OCI-M2 (cell line): ENCODE measurements around the gene ANAPC5.
"Not testable (repeated sequence)": the region's sequence is repeated elsewhere in the genome, so short reads cannot be mapped to it uniquely, and the experiment has no call there.

Source experiments
- DNase-seq: peaks from one replicate; lab custom pipeline; 2025; ENCODE audit not compliant: unreplicated experiment; lab: John Stamatoyannopoulos, UW

The ANAPC5 gene

DNA sequence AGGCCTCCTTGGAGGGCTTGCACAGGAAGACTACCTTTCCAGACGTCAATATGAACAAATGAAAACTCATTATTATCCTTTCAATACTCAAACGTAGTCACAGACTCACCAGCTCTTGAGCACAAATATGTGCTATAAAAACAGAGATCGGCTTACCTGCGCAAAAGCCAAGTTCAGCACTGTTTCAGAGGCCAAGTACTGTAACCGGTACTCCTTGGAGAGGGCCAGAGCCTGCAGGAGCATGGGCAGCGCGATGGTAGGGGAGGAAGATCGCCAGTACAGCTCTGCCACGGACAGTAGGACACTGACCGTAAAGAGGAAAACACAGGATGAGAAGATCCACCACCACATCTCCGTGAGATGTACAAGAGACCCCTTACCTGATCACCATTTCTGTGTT is 34.1 kb downstream of the ANAPC5 start:
- DNase-seq: no peak

DNA sequence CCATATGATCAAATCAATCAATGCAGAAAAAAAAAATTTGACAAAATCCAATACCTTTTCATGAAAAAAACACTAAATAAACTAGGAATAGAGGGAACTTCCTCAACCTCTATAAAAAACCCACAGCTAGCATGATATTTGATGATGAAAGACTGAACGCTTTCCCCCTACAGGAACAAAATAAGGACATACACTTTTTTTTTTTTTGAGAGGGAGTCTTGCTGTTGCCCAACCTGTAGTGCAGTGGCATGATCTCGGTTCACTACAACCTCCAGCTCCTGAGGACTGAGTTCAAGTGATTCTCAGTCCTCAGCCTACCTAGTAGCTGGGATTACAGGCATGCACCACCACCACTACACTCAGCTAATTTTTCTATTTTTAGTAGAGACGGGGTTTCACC is 37.8 kb downstream of the ANAPC5 start:
- DNase-seq: no peak

DNA sequence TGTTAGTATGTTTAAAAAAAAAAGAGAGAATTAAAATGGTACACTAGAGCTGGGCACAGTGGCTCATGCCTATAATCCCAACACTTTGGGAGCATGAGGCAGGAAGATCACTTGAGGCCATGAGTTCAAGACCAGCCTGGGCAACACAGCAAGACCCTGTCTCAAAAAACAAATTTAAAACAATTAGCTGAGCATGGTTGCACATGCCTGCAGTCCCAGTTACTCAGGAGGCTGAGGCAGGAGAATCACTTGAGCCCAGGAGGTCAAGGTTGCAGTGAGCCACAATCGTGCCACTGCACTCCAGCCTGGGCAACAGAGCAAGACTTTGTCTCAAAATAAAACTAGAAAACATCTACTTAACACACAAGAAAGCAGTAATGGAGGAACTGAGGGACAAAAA is 42.0 kb downstream of the ANAPC5 start:
- not testable (repeated sequence) for DNase-seq

DNA sequence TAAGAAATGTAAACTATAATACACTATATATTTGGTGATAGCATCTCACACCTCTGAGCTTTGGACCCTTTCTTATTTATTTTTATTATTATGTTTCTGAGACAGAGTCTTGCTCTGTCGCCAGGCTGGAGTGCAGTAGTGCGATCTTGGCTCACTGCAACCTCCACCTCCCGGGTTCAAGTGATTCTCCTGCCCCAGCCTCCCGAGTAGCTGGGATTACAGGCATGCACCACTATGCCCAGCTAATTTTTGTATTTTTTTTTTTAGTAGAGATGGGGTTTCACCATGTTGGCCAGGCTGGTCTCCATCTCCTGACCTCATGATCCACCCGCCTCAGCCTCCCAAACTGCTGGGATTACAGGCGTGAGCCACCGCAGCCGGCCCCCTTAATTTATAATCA is 44.8 kb downstream of the ANAPC5 start:
- not testable (repeated sequence) for DNase-seq

DNA sequence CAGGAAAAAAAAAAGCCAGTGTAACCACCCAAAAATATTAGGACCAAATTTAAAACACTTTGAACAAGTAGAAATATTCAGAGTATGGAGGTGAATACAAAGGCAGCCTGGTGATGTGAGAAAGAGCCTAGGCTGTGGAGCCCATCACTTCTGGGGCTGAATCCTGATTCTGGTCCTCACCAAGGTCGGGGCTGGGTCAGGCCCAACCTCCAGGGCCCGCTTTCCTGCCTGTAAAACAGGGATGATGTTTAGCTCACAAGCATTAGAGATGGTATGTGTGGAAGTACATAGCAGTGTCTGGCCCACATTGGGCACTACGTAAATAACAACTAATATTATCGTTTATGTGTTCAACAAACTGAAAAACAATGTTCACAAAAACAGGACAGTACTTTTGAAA is 47.9 kb downstream of the ANAPC5 start:
- no peak for DNase-seq

DNA sequence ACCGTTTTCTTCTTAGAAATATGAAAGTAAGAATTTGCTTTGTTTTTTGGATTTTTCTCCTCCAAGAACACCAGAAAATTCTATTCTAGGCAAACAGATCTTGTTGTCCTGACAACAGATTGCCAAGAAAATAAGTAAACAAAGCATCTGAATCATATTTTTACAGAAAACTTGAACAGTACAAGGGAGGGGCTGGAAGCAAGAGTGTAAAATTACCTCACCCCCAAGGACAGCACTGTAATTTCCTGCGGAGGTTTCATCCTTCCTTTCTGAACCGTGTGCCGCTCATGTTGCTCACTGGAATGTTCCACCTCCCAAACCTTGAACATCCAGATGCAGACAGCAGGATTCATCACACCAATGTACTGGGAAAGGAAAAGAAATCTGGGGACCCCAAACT is 50.3 kb downstream of the ANAPC5 start:
- DNase-seq: no peak

DNA sequence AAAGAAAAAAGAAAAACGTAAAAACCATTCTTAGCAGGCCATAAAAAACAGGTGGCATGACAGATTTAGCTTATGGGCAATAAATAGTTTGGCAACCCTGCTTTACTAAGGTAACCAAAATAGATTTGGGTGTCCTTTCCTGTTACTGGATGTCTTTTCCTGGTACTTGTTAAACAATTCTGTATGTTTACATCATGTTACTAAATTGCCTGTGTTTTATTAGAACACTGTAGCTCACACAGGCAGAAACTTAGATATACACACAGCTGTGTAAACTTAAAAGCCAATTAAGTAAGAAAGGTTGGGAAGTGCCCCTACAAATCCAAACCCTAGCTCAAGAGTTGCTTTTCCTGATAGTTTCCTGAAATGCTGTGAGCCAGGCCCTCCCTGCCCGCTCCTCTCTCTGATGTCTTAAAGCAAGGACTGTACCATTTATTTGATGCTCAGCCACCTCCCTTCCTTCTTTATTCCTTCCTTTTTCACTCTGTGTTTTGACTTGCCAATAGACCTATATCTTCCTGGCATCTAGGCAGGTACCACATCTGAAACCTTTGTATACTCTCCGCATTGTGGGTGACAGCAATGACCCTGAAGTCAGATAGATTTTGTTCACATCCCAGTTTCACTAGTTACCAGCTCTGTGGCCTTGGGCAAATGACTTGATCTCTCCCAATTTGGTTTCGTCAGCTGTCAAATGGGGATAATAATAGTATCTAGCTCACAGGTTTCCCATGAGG is 52.0 kb downstream of the ANAPC5 start:
- no peak for DNase-seq

DNA sequence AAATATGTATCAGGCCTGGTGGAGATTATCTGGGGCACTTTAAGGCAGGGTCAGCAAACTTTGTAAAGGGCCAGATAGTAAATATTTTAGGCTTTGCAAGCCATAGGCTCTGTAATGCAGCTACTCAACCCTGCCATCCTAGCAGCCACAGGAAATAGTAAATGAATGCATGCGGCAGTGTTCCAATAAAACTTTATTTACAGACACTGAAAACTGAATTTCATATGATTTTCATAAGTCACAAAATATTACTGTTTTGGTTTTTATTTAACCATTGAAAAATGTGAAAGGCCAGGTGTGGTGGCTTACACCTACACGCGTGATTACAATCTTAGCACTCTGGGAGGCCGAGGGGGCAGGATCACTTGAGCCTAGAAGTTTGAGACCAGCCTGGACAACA is 52.5 kb downstream of the ANAPC5 start:
- no peak for DNase-seq

DNA sequence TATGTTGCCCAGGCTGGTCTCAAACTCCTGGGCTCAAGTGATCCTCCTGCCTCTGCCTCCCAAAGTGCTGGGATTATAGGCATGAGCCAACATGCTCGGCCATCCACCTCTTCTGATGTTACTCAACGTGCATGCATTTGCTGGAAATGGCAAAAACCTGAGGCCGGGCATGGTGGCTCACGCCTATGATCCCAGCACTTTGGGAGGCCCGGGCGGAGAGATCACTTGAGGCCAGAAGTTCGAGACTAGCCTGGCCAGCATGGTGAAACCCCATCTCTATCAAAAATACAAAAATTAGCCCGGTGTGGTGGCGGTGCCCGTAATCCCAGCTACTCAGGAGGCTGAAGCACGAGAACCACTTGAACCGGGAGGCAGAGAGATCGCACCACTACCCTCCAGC is 53.8 kb downstream of the ANAPC5 start:
- DNase-seq: not testable (repeated sequence)

DNA sequence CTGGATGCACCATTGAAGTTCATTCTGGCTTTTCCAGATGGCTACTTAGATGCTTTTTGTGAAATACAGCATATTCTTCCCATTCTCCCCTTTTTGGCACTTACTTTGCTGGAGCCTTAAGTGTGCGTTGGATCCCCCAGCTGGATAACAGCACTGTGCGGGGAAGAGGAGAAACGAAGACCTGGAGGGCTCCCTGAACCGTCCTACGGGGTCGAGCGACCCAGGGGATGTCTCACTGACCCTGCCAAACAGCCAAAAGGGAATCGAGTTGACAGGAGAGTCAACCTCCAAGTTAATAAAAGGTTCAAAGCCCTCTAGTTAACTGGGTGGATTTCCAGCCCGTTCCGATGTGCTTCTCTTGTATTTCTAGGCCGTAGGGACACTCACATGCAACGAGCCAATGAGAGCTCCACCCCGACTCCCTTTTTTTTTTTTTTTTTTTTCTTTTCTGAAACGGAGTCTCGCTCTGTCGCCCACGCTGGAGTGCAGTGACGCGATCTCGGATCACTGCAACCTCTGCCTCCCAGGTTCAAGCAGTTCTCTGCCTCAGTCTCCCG is 54.7 kb downstream of the ANAPC5 start:
- no peak for DNase-seq

DNA sequence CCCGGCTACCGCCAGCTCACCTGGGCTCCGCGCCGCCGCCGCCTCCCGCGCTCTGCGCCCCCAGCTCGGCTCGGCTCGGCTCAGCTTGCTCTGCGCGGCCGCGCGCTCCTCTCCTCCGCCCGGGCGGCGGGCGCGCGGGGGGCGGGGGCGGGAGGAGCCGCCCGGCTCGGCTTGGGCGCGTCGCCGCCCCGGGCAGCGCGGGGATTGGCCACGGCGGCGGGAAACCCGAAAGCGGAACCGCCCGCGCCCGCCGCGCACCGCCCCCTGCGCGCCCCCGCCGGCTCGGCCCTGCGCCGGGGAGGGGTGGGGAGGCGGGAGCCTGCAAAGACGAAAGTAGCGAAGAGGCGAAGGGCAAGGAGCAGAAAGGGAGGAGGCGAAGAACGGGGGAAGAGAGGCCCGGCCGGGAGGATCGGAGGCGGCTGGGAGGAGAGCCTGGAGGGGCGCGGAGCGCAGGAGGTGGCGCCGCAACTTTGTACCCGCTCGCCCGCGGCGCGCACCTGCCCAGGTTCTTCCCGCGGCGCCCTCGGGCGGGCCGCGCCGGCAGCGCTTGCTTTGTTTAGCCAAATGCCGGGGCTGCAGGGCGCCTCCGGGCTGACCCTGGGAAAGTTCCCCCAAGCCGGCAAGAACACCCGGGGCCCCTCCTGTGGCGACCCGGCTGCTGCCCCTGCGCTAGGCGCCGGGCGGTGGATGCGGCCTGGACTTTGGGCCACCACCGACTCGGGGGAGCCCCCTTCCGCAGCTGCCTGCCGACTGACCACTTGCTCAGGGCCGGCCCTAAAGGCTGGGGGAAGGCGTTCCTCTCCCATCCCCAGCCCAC is 55.4 kb downstream of the ANAPC5 start, which contains the start of gene CAMKK2:
Gene CAMKK2 (minus strand): TSS at position 92 of the 817 bp plus-strand sequence. CDS start 22,183 bp downstream, outside the sequence.
- DNase-seq: no peak

DNA sequence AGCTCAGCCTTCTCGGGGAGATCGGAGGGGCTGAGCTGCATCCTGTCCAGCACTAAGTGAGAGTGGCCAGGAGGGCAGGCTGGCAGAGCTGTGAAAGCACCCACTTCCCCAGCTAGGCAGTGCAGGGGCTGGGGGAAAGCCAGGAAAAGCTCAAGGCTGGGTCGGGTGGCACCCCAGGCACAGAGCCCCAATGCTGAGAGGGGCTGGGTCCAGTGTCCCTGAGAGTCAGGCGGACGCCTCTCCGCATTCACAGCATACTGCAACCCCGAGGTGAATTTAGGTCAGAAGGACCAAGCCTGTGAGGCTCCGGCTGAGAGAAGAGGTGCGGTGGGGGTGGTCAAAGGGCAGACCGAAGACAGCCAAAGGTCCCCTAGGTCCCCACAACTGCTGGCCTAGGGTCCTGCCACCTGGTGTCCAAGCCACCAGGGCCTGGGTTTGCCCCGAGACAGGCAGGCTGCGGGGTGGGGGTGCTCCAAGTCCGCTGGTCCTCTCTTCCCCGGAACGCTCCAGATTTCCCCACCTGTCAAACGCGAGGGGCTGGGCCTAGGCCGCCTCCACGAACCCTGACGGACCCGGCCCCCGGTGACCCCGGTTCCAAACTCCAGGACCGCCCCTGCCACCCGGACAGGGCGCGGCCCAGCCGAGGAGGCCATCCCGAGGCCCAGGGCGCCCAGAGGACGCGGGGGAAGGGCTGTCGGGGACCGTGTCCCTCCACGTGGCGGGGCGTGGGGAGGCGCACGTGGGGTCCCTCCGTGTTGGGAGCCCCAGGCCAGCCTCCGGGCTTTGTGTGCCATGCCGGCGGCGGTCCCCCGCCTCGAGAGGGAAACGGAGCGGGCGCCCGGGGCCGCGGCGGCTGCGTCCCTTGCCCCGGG is 56.2 kb downstream of the ANAPC5 start:
- no peak for DNase-seq

DNA sequence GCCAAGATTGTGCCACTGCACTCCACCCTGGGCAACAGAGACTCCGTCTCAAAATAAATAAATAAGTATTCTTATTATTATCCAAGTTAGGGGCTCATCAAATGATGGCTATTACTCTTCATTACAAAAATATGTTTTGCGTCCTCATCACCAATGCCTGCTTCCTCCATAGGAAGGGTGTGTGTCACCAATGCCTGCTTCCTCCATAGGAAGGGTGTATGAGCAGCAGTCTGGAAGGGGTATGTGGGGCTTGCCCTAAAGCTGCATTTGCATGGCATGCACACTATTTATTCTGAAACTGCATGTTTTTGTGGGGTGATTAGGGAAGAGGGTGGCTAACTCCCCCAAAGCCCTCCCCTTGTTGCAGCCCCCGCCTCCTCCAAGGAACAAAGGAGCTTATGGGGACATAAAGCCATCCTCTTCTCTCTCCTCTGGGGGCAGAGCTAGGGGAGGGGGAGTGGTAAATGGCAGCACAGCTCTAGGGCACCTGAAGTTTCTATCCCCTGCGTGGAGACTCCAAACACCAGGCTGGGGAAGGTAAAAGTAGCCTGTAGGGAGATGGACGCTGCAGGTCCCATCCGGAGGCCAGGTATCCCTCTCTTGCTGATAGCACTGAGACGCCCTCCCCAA is 57.0 kb downstream of the ANAPC5 start:
- no peak for DNase-seq

DNA sequence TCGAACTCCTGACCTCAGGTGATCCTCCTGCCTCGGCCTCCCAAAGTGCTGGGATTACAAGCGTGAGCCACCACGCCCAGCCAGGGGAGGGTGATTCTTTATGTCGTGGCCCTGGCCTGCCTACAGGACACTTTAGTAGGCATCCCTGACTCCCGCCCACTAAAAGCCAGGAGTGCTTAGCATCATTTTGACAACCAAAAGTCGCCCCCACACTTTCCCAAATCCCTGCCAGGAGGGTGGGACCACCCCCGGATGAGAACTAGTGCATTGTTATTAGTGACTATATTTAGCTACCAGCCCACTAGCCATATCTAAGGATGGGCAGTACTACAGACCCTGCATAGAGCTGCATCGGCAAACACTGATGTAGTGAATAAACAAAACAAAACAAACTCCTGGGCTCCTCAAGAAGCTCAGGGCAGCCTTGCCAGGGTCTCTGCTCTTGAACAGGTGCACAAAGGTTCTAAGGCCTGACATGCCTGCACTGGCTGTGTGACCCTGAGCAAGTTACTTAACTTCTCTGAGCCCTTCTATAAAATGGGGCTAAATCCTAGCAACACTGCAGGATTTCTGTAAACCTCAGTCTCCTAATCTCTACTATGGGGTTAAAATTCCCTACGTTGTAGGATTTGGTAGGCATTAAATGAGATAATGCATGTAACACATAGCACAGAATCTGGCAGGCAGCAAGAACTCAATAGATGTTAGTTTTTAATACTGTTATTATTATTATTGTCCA is 57.9 kb downstream of the ANAPC5 start:
- no peak for DNase-seq

DNA sequence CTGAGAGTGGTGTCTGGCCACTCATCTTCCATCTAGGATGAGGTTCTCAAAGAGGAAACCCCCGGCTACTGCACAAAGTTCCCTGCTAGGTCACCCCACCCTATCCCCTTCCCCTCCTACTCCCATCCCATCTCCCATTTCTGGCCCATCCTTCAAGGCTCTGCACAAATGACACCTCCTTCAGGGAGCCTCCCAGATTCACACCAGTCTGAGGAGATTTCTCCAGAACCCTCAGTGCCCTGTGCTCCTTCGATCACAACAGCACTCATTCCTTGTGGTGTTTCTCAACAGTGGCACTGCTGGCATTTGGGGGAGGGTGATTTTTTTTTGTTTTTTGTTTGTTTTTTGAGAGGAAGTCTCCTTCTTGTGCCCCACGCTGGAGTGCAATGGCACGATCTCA is 58.6 kb downstream of the ANAPC5 start:
- DNase-seq: no peak

DNA sequence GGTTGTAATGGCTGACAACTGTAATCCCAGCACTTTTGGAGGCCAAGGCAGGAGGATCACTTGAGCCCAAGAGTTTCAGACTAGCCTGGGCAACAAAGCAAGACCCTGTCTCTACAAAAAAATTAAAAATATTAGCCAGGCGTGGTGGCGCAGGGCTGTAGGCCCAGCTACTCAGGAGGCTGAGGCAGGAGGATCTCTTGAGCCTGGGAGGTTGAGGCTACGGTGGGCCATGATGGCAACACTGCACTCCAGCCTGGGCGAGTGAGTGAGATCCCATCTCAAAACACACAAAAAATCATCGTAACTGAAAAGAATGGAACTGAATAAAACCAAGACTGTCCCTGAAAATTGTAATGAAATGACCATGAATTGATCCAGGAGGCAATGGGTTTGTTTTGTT is 61.8 kb downstream of the ANAPC5 start:
- no peak for DNase-seq

DNA sequence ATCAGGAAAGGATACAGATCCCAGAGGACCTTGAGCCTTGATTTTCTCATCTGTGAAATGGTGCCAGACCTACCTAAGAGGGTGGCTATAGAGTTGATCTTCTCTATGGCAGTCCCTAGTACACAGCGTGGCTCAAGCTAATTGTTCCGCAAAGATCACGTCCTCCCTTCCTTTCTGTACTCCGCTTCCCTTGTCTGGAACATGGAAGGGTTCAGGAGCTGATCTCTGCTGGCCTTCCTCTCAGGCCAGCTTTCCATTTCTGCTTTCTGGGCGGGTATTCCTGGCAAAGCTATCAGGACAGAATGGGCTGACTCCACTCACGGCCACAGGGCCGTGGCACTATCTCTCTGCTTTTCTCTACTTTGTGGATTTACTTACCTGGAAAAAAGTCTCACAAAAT is 62.2 kb downstream of the ANAPC5 start:
- DNase-seq: no peak

DNA sequence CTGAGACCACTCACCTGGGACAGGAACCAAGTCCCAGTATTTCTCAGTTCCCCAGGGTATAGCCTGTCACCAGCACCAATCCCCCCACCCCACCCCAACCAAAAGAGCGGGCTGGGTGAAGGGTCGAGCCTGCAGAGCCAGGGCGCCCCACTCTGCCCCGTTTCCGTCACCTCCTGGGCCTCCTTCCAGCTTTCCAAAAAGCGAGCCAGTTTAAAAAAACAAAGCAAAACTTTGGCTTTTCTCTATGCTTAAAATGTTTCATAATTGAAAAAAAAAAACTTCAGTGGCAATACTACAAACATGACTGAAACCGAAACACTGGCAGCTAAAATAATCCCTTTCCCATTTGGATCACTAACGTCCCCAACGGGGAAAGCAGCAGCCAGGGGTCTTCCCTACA is 63.2 kb downstream of the ANAPC5 start:
- DNase-seq: no peak

DNA sequence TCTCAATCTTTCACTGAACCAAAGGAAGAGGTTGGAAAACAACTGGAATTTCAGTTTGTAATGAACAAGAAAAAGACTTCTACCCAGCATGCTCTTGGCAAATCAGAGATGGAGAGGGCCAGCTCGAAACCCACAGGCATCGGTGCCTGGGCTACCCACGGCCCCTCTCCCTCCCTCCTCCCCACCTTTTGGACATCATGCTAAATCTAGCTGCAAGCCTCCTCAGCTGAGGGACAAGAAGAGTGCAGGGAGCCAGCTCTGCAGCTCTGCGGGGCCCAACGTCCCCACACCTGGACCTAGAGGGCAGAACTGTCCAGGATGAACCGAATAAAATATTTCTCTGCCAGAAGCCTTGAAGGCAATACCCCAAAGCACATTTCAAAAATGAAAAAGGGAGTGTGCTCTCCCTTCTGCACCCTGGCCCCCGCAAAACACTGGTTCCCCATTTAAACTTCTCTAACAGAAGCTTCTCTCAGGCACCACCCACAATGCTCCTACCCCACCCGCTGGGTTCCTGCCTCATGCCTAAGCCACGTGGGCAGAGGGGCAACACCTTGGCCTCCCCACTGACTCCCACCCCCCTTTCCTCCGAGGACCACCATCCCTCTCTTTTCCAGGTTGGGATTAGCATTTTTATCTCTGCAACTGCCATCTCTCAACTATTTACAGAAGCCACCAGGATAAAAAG is 63.9 kb downstream of the ANAPC5 start:
- DNase-seq: no peak
